Stimulated activated CD4-positive, alpha-beta T cell treated with anti-CD3 and anti-CD28 coated beads, Interleukin-1b, Interleukin-23, amount 100 ng/mL, for 4 hours (primary cell): ENCODE results near the gene OGFRL1.

Experiments
- DNase-seq, 2 donors: peaks; one replicate each; pipeline ENCODE4 v3.0.0-alpha.2; 2020; ENCODE audit warnings: low read depth in 2 of 2

The OGFRL1 gene

DNA sequence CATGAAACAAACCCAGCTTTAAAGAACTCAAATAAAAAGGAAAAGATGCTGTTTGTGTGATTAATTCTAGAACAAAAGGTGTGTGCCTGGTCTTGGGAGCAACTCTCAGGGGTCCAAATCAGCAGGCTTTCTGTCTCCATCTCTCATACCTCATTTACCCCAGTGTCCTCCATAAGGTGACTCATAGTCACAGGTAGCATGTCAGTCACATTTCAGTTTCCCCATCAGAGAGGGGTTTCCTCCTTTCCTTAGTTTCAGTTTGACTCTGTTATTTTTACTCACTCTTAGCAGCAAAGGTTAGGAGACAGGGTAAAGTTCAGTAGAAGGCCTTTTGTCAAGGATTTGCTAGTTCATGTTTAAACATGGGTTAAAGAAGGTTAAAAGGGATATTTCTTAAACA, 46.2 kb downstream of the OGFRL1 start:
- no peak for DNase-seq

DNA sequence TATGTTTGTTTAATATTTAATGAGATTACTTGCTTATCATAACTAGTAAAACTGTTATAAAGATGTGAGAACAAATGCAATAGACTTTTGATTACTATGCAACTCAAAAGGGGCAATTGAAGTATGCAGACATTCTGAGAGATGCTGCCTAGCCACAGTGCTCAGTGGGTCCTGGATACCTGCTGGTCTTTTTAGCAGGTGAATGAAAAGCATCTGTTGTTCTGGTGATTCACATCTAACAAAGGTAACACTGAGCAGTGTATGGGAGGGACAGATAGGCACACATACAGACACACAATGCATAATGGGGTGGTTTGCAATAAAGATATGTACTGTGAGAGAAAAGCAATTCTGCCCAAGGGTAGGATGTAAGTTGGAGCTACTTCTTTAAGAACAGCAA, 46.9 kb downstream of the OGFRL1 start:
- no peak for DNase-seq

DNA sequence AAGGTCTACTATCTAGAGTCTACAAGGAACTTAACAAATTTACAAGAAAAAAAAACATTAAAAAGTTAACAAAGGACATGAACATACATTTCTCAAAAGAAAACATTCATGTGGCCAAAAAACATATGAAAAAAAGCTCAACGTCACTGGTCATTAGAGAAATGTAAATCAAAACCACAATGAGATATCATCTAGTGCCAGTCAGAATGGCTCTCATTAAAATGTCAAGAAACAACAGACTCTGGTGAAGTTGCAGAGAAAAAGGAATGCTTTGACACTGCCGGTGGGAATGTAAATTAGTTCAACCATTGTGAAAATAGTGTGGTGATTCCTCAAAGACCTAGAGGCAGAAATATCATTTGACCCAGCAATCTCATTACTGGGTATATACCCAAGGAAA, 48.3 kb downstream of the OGFRL1 start:
- no peak for DNase-seq

DNA sequence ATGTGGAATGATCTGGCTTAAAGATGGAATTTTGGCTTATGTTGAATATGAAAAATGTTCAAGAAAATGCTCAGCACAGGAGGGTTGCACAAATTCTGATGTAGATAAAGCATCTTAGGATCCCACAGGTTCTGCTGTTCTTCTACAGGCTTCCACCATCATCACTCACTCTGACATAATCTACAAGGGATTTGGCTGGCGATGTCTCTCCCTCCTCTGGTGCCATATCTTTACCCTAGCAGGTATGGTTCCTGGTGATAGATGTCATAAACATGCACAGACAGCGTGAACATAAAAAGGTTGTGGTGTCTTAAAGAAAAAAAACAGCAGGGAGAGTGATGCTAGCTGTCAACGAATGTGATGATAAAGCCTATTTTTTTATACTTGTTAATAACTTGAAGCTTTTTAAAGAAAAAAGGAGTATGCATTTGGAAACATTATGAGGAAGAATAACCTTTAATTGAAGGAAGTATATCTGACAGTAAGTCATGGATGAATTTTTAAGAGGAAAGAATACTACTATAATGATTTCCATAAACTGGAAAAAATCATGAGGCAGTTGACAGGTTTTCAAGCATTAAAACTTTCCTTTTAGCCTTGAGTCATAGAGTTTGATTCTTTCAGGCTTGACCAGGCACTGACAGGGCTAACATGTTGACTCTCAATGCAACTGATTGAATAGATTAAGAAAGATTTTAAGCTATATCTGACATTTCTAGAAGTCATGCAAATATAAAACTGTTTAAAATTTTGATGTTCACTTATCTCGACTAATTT, 50.1 kb downstream of the OGFRL1 start:
- DNase-seq: no peak

DNA sequence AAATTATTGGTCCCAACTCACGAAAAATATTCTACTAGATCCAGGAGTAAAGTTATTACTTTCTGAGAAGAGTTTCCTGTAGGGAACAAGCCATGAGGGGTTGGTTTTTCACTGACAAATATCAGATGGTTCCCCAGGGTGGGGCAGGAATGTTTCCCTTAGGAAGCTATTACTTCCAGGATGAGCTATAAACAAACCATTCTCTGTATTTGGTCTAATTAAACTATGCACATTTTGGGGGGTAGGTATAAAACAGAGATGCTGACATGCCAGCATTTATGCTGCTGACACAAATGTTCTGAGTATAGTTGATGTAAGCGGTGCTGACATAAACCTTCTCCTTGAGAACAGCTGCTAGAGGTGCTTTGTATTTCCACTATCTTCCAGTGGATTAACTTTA, 54.2 kb downstream of the OGFRL1 start:
- DNase-seq: no peak

DNA sequence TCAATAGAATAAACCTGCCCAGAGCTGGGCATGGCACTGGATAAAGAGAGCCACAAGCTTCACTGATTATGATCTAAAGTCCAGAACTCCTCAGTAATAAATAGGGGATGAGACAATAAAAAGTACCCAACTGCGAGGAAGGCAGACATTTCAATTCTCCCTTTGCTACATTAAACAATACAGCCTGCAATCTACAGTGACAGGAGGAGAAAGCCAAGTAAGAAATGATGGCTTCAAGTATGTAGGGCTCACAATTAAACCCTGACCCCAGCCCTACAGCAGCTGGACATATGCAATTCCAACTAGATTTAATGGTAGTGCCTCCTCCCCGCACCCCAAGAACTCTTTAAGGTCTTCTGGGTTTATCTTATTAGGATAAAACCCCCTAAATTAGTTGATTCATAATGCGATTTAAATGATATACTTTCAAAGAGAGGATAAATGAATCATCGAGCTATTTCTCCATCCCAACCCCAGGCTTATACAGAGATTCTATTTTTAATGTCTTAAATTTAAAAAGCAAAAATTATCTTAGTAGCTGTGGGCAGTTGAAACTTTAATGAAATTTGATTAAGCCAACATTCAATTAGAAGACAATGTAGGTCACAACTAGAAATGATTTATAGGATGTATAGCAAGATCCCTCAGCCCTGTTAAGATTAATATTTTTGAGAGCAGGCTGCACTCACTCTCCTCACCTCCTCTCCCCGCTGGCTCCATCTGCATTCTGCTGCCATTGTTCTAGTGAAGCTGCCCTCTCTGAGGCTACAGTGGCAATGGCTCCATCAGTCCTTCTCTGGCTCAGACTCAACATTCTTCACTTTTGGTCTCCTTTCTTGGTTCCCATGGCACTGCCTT, 57.1 kb downstream of the OGFRL1 start:
- no peak for DNase-seq

- no peak for DNase-seq
Observed at GRCh38 chr6:71346334-71346694, 57.7 kb downstream of the OGFRL1 start.

GRCh38 chr6:71347119-71347518, 58.5 kb downstream of the OGFRL1 start:
- no peak for DNase-seq

GRCh38 chr6:71349395-71349794, 60.8 kb downstream of the OGFRL1 start:
- DNase-seq: no peak

GRCh38 chr6:71349976-71350615, 61.5 kb downstream of the OGFRL1 start:
- no peak for DNase-seq

- DNase-seq: no peak
Observed at GRCh38 chr6:71351190-71351589, 62.6 kb downstream of the OGFRL1 start.
